ENCODE data around the gene MBD3L1.

- TF ChIP-seq CTCF (IDR thresholded peaks at IDR 0.05): no peak
- no peak for TF ChIP-seq EZH2 (IDR thresholded peaks at IDR 0.05; ENCODE audit: borderline replicate concordance, insufficient read depth, low read depth, low read length, poor library complexity, severe bottlenecking)
These were observed 49.3 kb downstream of the MBD3L1 start for GRCh38 chr19:8881512-8881911.

Data from B cell (primary cell).